K562 (cell line): ENCODE measurements around the gene SFR1. TPM values are rescaled to one million over a fixed set of nuclear protein-coding genes. Genes with fewer than 3 reads are reported as not detected.

Experiments
- ATAC-seq: fragments of 200-7000 bp; cut with Tn5 transposase; 3 replicates; pipeline ENCODE4 v1.9.1; 2020; ENCODE audit warnings: moderate library complexity
- BruUV-seq: library from RNA; stranded (reverse); fragments of 400-500 nt; replicated peaks from 2 replicates; lab custom pipeline; 2021; lab: Mats Ljungman, UMichigan
- CTCF ChIA-PET: fragments of 300-600 bp; formaldehyde crosslinking; extraction: SDS; loops from one replicate; lab custom pipeline; 2021; ENCODE audit warnings: low intra/inter-chr PET ratio; lab: Yijun Ruan, JAX
- POLR2A ChIA-PET: fragments of 300-600, 350-650 bp; sonication (Branson Sonifier 250); formaldehyde crosslinking; extraction: SDS; loops from one replicate; lab custom pipeline; 2021; ENCODE audit warnings: antibody characterized with exemption, inconsistent platforms; lab: Yijun Ruan, JAX
- DNase-seq, 4 experiments: peaks; one replicate each; pipeline versions ENCODE4 v3.0.0 to v3.0.0-alpha.2; 2011 to 2018; ENCODE audit warnings: low spot score in 3 of 4, mixed read lengths in 3 of 4; ENCODE audit errors: extremely low read depth in 1 of 4
- FAIRE-seq: peaks from 2 replicates; lab custom pipeline; 2011; peaks lifted over from hg19 to GRCh38; lab: Jason Lieb, UNC
- H2AFZ ChIP-seq: 2 replicates; pipeline ENCODE4 v1.6.0; 2011; ENCODE audit warnings: low read depth, low read length, control low read depth, inconsistent platforms
- H3K27ac ChIP-seq: fragments of 200-600 bp; 3 replicates; pipeline ENCODE4 v1.8.0; 2011; ENCODE audit warnings: low read depth, mild to moderate bottlenecking, control low read depth, inconsistent platforms, low read length, moderate library complexity, mixed read lengths; ENCODE audit errors: extremely low read depth
- H3K27me3 ChIP-seq, 2 experiments: fragments of 300-600 bp in 1 of 2; 2 replicates in 1 of 2; 3 replicates in 1 of 2; pipeline versions ENCODE4 v1.6.0 to v1.8.0; 2011; ENCODE audit warnings: inconsistent platforms in 2 of 2, low read length in 2 of 2, mild to moderate bottlenecking in 1 of 2, mixed read lengths in 1 of 2, moderate library complexity in 1 of 2; ENCODE audit not compliant: control insufficient read depth in 2 of 2, insufficient read depth in 2 of 2
- H3K36me3 ChIP-seq: fragments of 300-600 bp; 3 replicates; pipeline ENCODE4 v1.8.0; 2011; ENCODE audit warnings: mild to moderate bottlenecking, low read length, inconsistent platforms; ENCODE audit not compliant: control insufficient read depth, insufficient read depth
- H3K4me1 ChIP-seq, 2 experiments: fragments of 200-600 bp in 1 of 2; replicated peaks in 1 of 2; 2 replicates in 1 of 2; 3 replicates in 1 of 2; pipeline versions ENCODE4 v1.5.1 to v1.8.0; 2011; ENCODE audit warnings: inconsistent platforms in 2 of 2, low read length in 2 of 2, mild to moderate bottlenecking in 1 of 2, mixed read lengths in 1 of 2, moderate library complexity in 1 of 2; ENCODE audit not compliant: control insufficient read depth in 2 of 2, insufficient read depth in 2 of 2
- H3K4me2 ChIP-seq: 2 replicates; pipeline ENCODE4 v1.6.1; 2011; ENCODE audit warnings: low read length, control low read depth, inconsistent platforms, mixed read lengths; ENCODE audit not compliant: insufficient read depth
- H3K4me3 ChIP-seq: fragments of 200-600 bp; sonication (generic), shearing (Covaris generic); 2 replicates; pipeline ENCODE4 v1.5.1; 2016; ENCODE audit warnings: control low read depth, inconsistent platforms
- H3K79me2 ChIP-seq: fragments of 200-600 bp; 3 replicates; pipeline ENCODE4 v1.8.0; 2011; ENCODE audit warnings: low read length, inconsistent platforms; ENCODE audit not compliant: control insufficient read depth, insufficient read depth
- H3K9ac ChIP-seq, 2 experiments: 2 replicates each; pipeline versions ENCODE4 v1.6.0 to v1.6.1; 2011; ENCODE audit warnings: low read depth in 2 of 2, low read length in 2 of 2, control low read depth in 1 of 2, inconsistent platforms in 1 of 2, mild to moderate bottlenecking in 1 of 2, mixed read lengths in 1 of 2; ENCODE audit not compliant: insufficient read depth in 1 of 2
- H3K9me1 ChIP-seq: one replicate; pipeline ENCODE4 v1.6.0; 2011; ENCODE audit warnings: inconsistent platforms, mild to moderate bottlenecking, low read length, moderate library complexity; ENCODE audit not compliant: control insufficient read depth, insufficient read depth
- H3K9me3 ChIP-seq: replicated peaks from 2 replicates; pipeline ENCODE4 v1.5.1; 2011; ENCODE audit warnings: low read depth, low read length, inconsistent platforms; ENCODE audit not compliant: control insufficient read depth, insufficient read depth
- H4K20me1 ChIP-seq: replicated peaks from 2 replicates; pipeline ENCODE4 v1.6.1; 2011; ENCODE audit warnings: low read length, inconsistent platforms, mixed read lengths; ENCODE audit not compliant: control insufficient read depth, insufficient read depth
- BDP1 ChIP-seq: IDR thresholded peaks from 3 replicates; pipeline ENCODE4 v1.6.1; 2011; ENCODE audit not compliant: insufficient read length, insufficient read depth
- CEBPB ChIP-seq: fragments of 450-650 bp; IDR thresholded peaks from 2 replicates; pipeline ENCODE4 v1.6.1; 2016; ENCODE audit warnings: missing genetic modification characterization, missing compliant biosample characterization
- FOXK2 ChIP-seq, 2 experiments: fragments of 450-650 bp; IDR thresholded peaks in 1 of 2; conservative IDR thresholded peaks in 1 of 2; 2 replicates each; pipeline ENCODE4 v1.6.1; 2016; ENCODE audit warnings: low read depth in 2 of 2, mild to moderate bottlenecking in 1 of 2
- HIVEP1 ChIP-seq: fragments of 250-450 bp; sonication (Bioruptor Pico); IDR thresholded peaks from 2 replicates; pipeline ENCODE4 v1.4.0; 2020; ENCODE audit warnings: mild to moderate bottlenecking
- MTA3 ChIP-seq: fragments of 450-650 bp; formaldehyde crosslinking; IDR thresholded peaks from 2 replicates; pipeline ENCODE4 v1.6.1; 2017; ENCODE audit warnings: mild to moderate bottlenecking, borderline replicate concordance
- NELFE ChIP-seq: IDR thresholded peaks from 2 replicates; pipeline ENCODE4 v1.6.1; 2011; ENCODE audit warnings: mild to moderate bottlenecking; ENCODE audit not compliant: insufficient read depth, insufficient read length
- PTTG1 ChIP-seq: fragments of 450-650 bp; IDR thresholded peaks from 2 replicates; pipeline ENCODE4 v1.6.1; 2016; ENCODE audit warnings: low read depth, mild to moderate bottlenecking, missing genetic modification characterization, missing compliant biosample characterization
- SETDB1 ChIP-seq: IDR thresholded peaks from one replicate; pipeline ENCODE4 v1.6.1; 2012; ENCODE audit warnings: low read length, control low read depth, inconsistent platforms
- TAL1 ChIP-seq: fragments of 450-650 bp; IDR thresholded peaks from 2 replicates; pipeline ENCODE4 v1.6.1; 2016; ENCODE audit warnings: mild to moderate bottlenecking
- TARDBP ChIP-seq: fragments of 450-650 bp; IDR thresholded peaks from 2 replicates; pipeline ENCODE4 v1.6.1; 2016
- ZBTB7A ChIP-seq: IDR thresholded peaks from 2 replicates; pipeline ENCODE4 v1.6.1; 2011; ENCODE audit warnings: low read depth, mild to moderate bottlenecking, low read length, moderate library complexity, borderline replicate concordance; ENCODE audit not compliant: control insufficient read depth
- ZNF324 ChIP-seq: fragments of 250-450 bp; sonication (Bioruptor Pico); IDR thresholded peaks from 2 replicates; pipeline ENCODE4 v1.4.0; 2020; ENCODE audit warnings: mild to moderate bottlenecking
- ZNF57 ChIP-seq: fragments of 450-650 bp; formaldehyde crosslinking; IDR thresholded peaks from 2 replicates; pipeline ENCODE4 v1.4.0; 2020; ENCODE audit warnings: mild to moderate bottlenecking, moderate library complexity
- ZNF707 ChIP-seq: fragments of 250-450 bp; sonication (Bioruptor Pico); conservative IDR thresholded peaks from 2 replicates; pipeline ENCODE4 v1.8.0; 2022; ENCODE audit warnings: inconsistent platforms, mild to moderate bottlenecking, moderate library complexity
- WGBS: fragments of 100-300 bp; shearing (Covaris generic); methylation state at CpG from one replicate; pipeline ENCODE4 v1.1.6; 2016; ENCODE audit warnings: low coverage, mixed read lengths; ENCODE audit not compliant: insufficient coverage; ENCODE audit errors: missing lambda C conversion rate; 5-methylcytosine and 5-hydroxymethylcytosine counted together
- in situ Hi-C: fragments of 300-500 bp; cut with MboI; formaldehyde crosslinking; loops from 4 replicates; pipeline ENCODE4 v1.15.0; 2018; ENCODE audit warnings: inconsistent platforms, mixed read lengths
- intact Hi-C: fragments of 100-400 bp; cut with micrococcal nuclease; formaldehyde crosslinking; loops from 2 replicates; pipeline ENCODE4 v1.14.2; 2022
- polyA plus RNA-seq, 8 experiments: library from polyadenylated mRNA; depleted of rRNA in 4 of 8; stranded (reverse) in 5 of 8; unstranded in 3 of 8; fragments of >200 nt; fragmentation: Nextera tagmentation in 2 of 8; fragmentation: Illumina TruSeq in 1 of 8; extraction: Ambion mirVana in 2 of 8; extraction: Trizol in 1 of 8; gene quantifications; 2 replicates each; pipeline versions ENCODE4 v1.2.1 to v1.2.3, GENCODE V29; 2011 to 2014; ENCODE audit warnings: inconsistent platforms in 1 of 8, missing spikeins in 1 of 8
- total RNA-seq, 7 experiments: library from RNA; depleted of rRNA in 6 of 7; stranded (reverse); fragments of >200 nt in 6 of 7; fragmentation: Illumina TruSeq in 2 of 7; extraction: Trizol in 2 of 7; gene quantifications; 2 replicates each; pipeline versions ENCODE4 v1.2.1 to v1.2.3, GENCODE V29; 2011 to 2021; ENCODE audit warnings: low replicate concordance in 1 of 7
- TF ChIP-seq, protein P1 (sequence below): fragments of 450-650 bp; IDR thresholded peaks from 2 replicates; pipeline ENCODE4 v1.6.1; 2018; ENCODE audit warnings: mild to moderate bottlenecking, low read depth; ENCODE audit not compliant: partially characterized antibody
- TF ChIP-seq, protein P2 (sequence below): fragments of 450-650 bp; IDR thresholded peaks from 2 replicates; pipeline ENCODE4 v1.6.1; 2016; ENCODE audit warnings: antibody characterized with exemption
- TF ChIP-seq, protein P3 (sequence below): sonication (generic); formaldehyde crosslinking; IDR thresholded peaks from 2 replicates; pipeline ENCODE4 v1.8.0; 2022; ENCODE audit warnings: mild to moderate bottlenecking, missing genetic modification reagents, borderline replicate concordance
- TF ChIP-seq, protein P4 (sequence below): sonication (generic); formaldehyde crosslinking; IDR thresholded peaks from 2 replicates; pipeline ENCODE4 v1.9.0; 2022; ENCODE audit warnings: mild to moderate bottlenecking, missing genetic modification reagents

SFR1 gene
- total and polyA plus RNA-seq, 9 of the 15 experiments (the other 6 are each of a cell fraction or from before 2014, with no cell fraction given), result 4.3 to 18.7 (median 9.1) TPM

DNA sequence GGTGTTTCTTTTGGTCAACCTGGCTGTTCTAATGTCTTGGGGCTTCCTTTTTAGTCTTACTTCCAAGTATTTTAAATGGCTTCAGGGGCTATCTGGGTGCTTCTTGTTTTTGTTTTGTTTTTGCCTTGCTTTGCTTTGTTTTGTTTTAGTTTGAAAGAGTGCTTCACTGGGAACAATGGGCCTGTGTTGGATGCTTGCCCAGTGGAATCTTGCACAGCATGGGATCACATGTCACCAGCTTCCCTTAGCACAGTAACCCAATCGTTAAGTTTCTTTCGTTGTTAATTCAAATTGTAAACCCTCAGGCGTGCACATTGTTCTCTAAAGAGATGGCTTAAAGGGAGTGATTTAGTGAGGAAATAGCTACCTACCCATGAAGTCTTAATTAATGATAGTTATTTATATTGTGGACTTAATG lies 45.2 kb upstream of the SFR1 start:
- H3K4me3 ChIP-seq, result no peak overlapping the region
- no peak for ATAC-seq
- POLR2A ChIA-PET, result interaction anchor here (0.7 kb wide), 1 partner anchor 277 kb away, joined by 3 read pairs; no protein-coding TSS in a partner anchor
- no peak overlapping the region for H3K4me2 ChIP-seq
- no peaks in the 10 kb centered on the region for H3K36me3 ChIP-seq
- H3K9me1 ChIP-seq, result no peaks in the 10 kb centered on the region
- no peak for DNase-seq
- H3K27me3 ChIP-seq, result peaks cover 11 to 22% of the 10 kb centered on the region in 2 experiments; a peak in 3 of 5 replicates
- in situ Hi-C loops (no loop called here), intact Hi-C loops (no loop called here)
- no peak overlapping the region for H2AFZ ChIP-seq
- no peaks in the 10 kb centered on the region for H3K9me3 ChIP-seq
- WGBS, result 0% methylated on average over 3 of the region's 3 CpGs
- no peaks in the 10 kb centered on the region for H3K4me1 ChIP-seq
- BruUV-seq, result no TSS peak
- no peak overlapping the region for H3K27ac ChIP-seq
- no peaks in the 10 kb centered on the region for H3K79me2 ChIP-seq
- no peaks in the 10 kb centered on the region for H4K20me1 ChIP-seq
- CTCF ChIA-PET, result no interaction called here
- TF ChIP-seq ZNF57 (CRISPR knock-in tag) (no peak), TAL1 (no peak), CEBPB (tag) (no peak), TARDBP (no peak), ZNF324 (CRISPR knock-in tag) (no peak), BDP1 (no peak), HIVEP1 (CRISPR knock-in tag) (no peak), ZNF707 (CRISPR knock-in tag) (no peak), MTA3 (no peak), FOXK2 (conservative IDR thresholded peaks at IDR 0.05 in 1 of 2, IDR thresholded peaks at IDR 0.05 in 1 of 2; ENCODE audit: low read depth in 2 of 2) (no peak), SETDB1 (no peak), PTTG1 (no peak), ZBTB7A (no peak), NELFE (no peak)
- TF ChIP-seq, protein P1, sequence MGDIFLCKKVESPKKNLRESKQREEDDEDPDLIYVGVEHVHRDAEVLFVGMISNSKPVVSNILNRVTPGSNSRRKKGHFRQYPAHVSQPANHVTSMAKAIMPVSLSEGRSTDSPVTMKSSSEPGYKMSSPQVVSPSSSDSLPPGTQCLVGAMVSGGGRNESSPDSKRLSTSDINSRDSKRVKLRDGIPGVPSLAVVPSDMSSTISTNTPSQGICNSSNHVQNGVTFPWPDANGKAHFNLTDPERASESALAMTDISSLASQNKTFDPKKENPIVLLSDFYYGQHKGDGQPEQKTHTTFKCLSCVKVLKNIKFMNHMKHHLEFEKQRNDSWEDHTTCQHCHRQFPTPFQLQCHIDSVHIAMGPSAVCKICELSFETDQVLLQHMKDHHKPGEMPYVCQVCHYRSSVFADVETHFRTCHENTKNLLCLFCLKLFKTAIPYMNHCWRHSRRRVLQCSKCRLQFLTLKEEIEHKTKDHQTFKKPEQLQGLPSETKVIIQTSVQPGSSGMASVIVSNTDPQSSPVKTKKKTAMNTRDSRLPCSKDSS, result no peak
- TF ChIP-seq, protein P2, sequence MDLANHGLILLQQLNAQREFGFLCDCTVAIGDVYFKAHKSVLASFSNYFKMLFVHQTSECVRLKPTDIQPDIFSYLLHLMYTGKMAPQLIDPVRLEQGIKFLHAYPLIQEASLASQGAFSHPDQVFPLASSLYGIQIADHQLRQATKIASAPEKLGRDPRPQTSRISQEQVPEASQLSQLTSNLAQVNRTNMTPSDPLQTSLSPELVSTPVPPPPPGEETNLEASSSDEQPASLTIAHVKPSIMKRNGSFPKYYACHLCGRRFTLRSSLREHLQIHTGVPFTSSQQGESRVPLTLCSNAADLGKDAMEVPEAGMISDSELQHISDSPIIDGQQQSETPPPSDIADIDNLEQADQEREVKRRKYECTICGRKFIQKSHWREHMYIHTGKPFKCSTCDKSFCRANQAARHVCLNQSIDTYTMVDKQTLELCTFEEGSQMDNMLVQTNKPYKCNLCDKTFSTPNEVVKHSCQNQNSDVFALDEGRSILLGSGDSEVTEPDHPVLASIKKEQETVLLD, result no peak
- TF ChIP-seq, protein P3, sequence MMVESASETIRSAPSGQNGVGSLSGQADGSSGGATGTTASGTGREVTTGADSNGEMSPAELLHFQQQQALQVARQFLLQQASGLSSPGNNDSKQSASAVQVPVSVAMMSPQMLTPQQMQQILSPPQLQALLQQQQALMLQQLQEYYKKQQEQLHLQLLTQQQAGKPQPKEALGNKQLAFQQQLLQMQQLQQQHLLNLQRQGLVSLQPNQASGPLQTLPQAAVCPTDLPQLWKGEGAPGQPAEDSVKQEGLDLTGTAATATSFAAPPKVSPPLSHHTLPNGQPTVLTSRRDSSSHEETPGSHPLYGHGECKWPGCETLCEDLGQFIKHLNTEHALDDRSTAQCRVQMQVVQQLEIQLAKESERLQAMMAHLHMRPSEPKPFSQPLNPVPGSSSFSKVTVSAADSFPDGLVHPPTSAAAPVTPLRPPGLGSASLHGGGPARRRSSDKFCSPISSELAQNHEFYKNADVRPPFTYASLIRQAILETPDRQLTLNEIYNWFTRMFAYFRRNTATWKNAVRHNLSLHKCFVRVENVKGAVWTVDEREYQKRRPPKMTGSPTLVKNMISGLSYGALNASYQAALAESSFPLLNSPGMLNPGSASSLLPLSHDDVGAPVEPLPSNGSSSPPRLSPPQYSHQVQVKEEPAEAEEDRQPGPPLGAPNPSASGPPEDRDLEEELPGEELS (CRISPR knock-in tag), result no peak
- TF ChIP-seq, protein P4, sequence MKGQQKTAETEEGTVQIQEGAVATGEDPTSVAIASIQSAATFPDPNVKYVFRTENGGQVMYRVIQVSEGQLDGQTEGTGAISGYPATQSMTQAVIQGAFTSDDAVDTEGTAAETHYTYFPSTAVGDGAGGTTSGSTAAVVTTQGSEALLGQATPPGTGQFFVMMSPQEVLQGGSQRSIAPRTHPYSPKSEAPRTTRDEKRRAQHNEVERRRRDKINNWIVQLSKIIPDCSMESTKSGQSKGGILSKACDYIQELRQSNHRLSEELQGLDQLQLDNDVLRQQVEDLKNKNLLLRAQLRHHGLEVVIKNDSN (CRISPR knock-in tag), result no peak
- no peak overlapping the region for H3K9ac ChIP-seq
- FAIRE-seq, result no peak
